HG02981 (cell line): Measurements from ENCODE around the gene ALPP.
"Not testable (repeated sequence)": the region's sequence is repeated elsewhere in the genome, so short reads cannot be mapped to it uniquely, and the experiment has no call there.

ENCODE experiments used
- ATAC-seq: cut with Tn5 transposase; IDR thresholded peaks from one replicate; pipeline ENCODE4 v1.9.1; 2021; ENCODE audit warnings: mild to moderate bottlenecking, moderate library complexity; ENCODE audit not compliant: unreplicated experiment

Gene ALPP

GRCh38 chr2:232379610-232380590, 1.3 kb downstream of the ALPP start:
- not testable (repeated sequence) for ATAC-seq

- ATAC-seq = not testable (repeated sequence)
Measured at GRCh38 chr2:232381204-232382031, 2.9 kb downstream of the ALPP start.

GRCh38 chr2:232382331-232383225, 4.0 kb downstream of the ALPP start:
- no peak for ATAC-seq

- ATAC-seq = no peak
Measured at GRCh38 chr2:232384466-232384865, 5.9 kb downstream of the ALPP start.

GRCh38 chr2:232385058-232385457, 6.5 kb downstream of the ALPP start:
- ATAC-seq = not testable (repeated sequence)

- no peak for ATAC-seq
Measured at GRCh38 chr2:232385660-232386489, 7.3 kb downstream of the ALPP start.

GRCh38 chr2:232386490-232386739, 7.9 kb downstream of the ALPP start:
- ATAC-seq = no peak

- no peak for ATAC-seq
Measured at GRCh38 chr2:232386740-232387450, 8.3 kb downstream of the ALPP start.

- no peak for ATAC-seq
Measured at GRCh38 chr2:232387451-232388171, 9.1 kb downstream of the ALPP start.

GRCh38 chr2:232388324-232388891, 9.9 kb downstream of the ALPP start:
- no peak for ATAC-seq

GRCh38 chr2:232389327-232389726, 10.8 kb downstream of the ALPP start:
- no peak for ATAC-seq

- ATAC-seq = no peak
Measured at GRCh38 chr2:232390661-232391060, 12.1 kb downstream of the ALPP start.

- ATAC-seq = no peak
Measured at GRCh38 chr2:232393556-232393955, 15.0 kb downstream of the ALPP start.

GRCh38 chr2:232394431-232394830, 15.9 kb downstream of the ALPP start:
- not testable (repeated sequence) for ATAC-seq

GRCh38 chr2:232395586-232395985, 17.0 kb downstream of the ALPP start:
- ATAC-seq = no peak

GRCh38 chr2:232396683-232397082, 18.1 kb downstream of the ALPP start:
- no peak for ATAC-seq

GRCh38 chr2:232398293-232399034, 19.9 kb downstream of the ALPP start:
- ATAC-seq = no peak
